Measurements from ENCODE around the gene EFNA5. TPM values are rescaled to one million over a fixed set of nuclear protein-coding genes. Genes with fewer than 3 reads are reported as not detected.

The EFNA5 gene
- polyA plus RNA-seq, 1 donor from 2014 or later: 4.2 TPM

GRCh38 chr5:107543868-107544267 lies 126.9 kb downstream of the EFNA5 start:
- Histone ChIP-seq H3K9me2 (ENCODE audit: insufficient read depth, low read length) (no peaks in the 10 kb centered on the region), H3K36me3 (ENCODE audit: insufficient read depth, low read length) (no peaks in the 10 kb centered on the region), H3K9me3 (ENCODE audit: low read length) (no peaks in the 10 kb centered on the region), H3K9ac (ENCODE audit: low read length) (no peak overlapping the region), H3K27me3 (ENCODE audit: insufficient read depth, low read depth, low read length) (no peaks in the 10 kb centered on the region), H3K4me2 (ENCODE audit: low read length) (no peak overlapping the region), H3F3A (ENCODE audit: insufficient read depth, low read length, poor library complexity, severe bottlenecking) (no peaks in the 10 kb centered on the region), H3K27ac (ENCODE audit: low read length) (no peak overlapping the region), H4K20me1 (ENCODE audit: insufficient read depth) (no peaks in the 10 kb centered on the region), H3K4me3 (ENCODE audit: low read length) (no peak overlapping the region), H2AFZ (ENCODE audit: low read depth, low read length) (no peak overlapping the region), H3K79me2 (replicated peaks; ENCODE audit: insufficient read depth, low read length) (peaks cover 23% of the 10 kb centered on the region)
- no peak for TF ChIP-seq MXI1 (conservative IDR thresholded peaks at IDR 0.05; ENCODE audit: poor library complexity, severe bottlenecking)
- TF ChIP-seq EP300 (conservative IDR thresholded peaks at IDR 0.05; ENCODE audit: poor library complexity, severe bottlenecking): no peak
- no peak for TF ChIP-seq CTCF (IDR thresholded peaks at IDR 0.05; ENCODE audit: poor library complexity, severe bottlenecking)
- TF ChIP-seq SMC3 (conservative IDR thresholded peaks at IDR 0.05; ENCODE audit: poor library complexity): no peak
- TF ChIP-seq POLR2AphosphoS5 (IDR thresholded peaks at IDR 0.05): no peak
- no peak for TF ChIP-seq REST (IDR thresholded peaks at IDR 0.05; ENCODE audit: borderline replicate concordance)
- no peak for TF ChIP-seq EZH2 (IDR thresholded peaks at IDR 0.05; ENCODE audit: borderline replicate concordance, insufficient read depth, low read length, poor library complexity, severe bottlenecking)
- no peak for TF ChIP-seq RAD21 (conservative IDR thresholded peaks at IDR 0.05)
- no peak for TF ChIP-seq TAF1 (IDR thresholded peaks at IDR 0.05; ENCODE audit: low read depth)

GRCh38 chr5:107542831-107543231 lies 127.9 kb downstream of the EFNA5 start:
- Histone ChIP-seq H3K27ac (ENCODE audit: low read length) (no peak overlapping the region), H3K4me2 (ENCODE audit: low read length) (no peak overlapping the region), H3K9me3 (ENCODE audit: low read length) (no peaks in the 10 kb centered on the region), H3K36me3 (ENCODE audit: insufficient read depth, low read length) (no peaks in the 10 kb centered on the region), H3F3A (ENCODE audit: insufficient read depth, low read length, poor library complexity, severe bottlenecking) (no peaks in the 10 kb centered on the region), H3K4me3 (ENCODE audit: low read length) (no peak overlapping the region), H4K20me1 (ENCODE audit: insufficient read depth) (no peaks in the 10 kb centered on the region), H3K9ac (ENCODE audit: low read length) (no peak overlapping the region), H3K79me2 (replicated peaks; ENCODE audit: insufficient read depth, low read length) (peaks cover 16% of the 10 kb centered on the region), H3K9me2 (ENCODE audit: insufficient read depth, low read length) (no peaks in the 10 kb centered on the region), H3K27me3 (ENCODE audit: insufficient read depth, low read depth, low read length) (no peaks in the 10 kb centered on the region), H2AFZ (ENCODE audit: low read depth, low read length) (no peak overlapping the region)
- TF ChIP-seq CTCF (IDR thresholded peaks at IDR 0.05; ENCODE audit: poor library complexity, severe bottlenecking) (no peak), REST (IDR thresholded peaks at IDR 0.05; ENCODE audit: borderline replicate concordance) (no peak), RAD21 (conservative IDR thresholded peaks at IDR 0.05) (no peak), EZH2 (IDR thresholded peaks at IDR 0.05; ENCODE audit: borderline replicate concordance, insufficient read depth, low read length, poor library complexity, severe bottlenecking) (no peak), SMC3 (conservative IDR thresholded peaks at IDR 0.05; ENCODE audit: poor library complexity) (no peak), POLR2AphosphoS5 (IDR thresholded peaks at IDR 0.05) (no peak), MXI1 (conservative IDR thresholded peaks at IDR 0.05; ENCODE audit: poor library complexity, severe bottlenecking) (no peak), TAF1 (IDR thresholded peaks at IDR 0.05; ENCODE audit: low read depth) (no peak), EP300 (conservative IDR thresholded peaks at IDR 0.05; ENCODE audit: poor library complexity, severe bottlenecking) (no peak)

Data from neural cell (in vitro differentiated cells).